Measurements from ENCODE around the gene NMNAT3.

Gene NMNAT3

DNA sequence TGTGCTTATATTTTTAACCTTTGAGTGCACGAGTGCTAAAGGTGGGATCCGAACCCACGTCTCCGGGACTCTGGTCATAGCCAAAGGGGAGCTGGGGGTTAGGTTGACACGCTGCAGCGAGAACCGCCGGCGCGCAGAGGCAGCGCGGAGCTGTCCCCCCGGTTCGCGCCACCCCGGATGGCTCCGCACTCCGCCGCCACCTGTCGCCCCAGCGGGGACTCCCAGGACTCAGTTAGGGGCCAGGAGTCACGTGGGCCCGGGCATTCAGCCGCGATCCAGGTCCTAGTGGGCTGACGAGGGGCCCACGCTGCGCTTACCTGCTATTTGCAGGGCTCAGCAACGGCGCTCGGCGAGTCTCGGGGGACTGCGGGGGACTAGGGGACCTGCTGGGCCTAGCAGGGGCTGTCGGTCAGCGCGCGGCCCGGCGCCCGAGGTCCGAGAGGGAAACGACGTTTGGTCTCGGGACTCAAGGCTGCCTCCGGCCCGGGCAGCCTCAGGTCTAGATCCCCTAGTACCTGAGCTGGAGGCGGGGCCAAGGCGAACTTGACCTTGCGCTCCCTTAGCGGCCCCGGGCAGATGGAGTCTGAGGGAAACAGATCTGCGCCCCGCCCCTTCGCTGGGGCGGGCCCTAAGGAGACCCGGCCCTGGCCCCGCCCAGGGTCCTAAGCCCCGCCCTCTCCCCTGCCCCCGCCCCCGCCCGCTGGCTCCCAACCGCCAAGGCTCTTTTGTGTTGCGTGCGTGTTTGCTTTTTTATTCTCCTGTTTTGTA, at the start of gene NMNAT3:
TSS of gene NMNAT3 (minus strand) at position 585 of the 768 bp plus-strand sequence. CDS start 50,248 bp downstream, outside the sequence.
- peak within 1 kb of the TSS; percentile 61 for H3K4me3 ChIP-seq (ENCODE audit: low read length)
- H3K9me3 ChIP-seq (ENCODE audit: control insufficient read depth, low read depth, low read length): no peaks in the 10 kb centered on the region
- peaks cover 20% of the 10 kb centered on the region for H3K4me1 ChIP-seq (ENCODE audit: control insufficient read depth, low read depth, low read length)
- H3K27me3 ChIP-seq (ENCODE audit: control insufficient read depth, insufficient read depth, low read length): peaks cover 28% of the 10 kb centered on the region
- H3K27ac ChIP-seq (ENCODE audit: low read length): no peak within 1 kb of the TSS
- H3K9ac ChIP-seq (ENCODE audit: low read length): no peak within 1 kb of the TSS
- no peaks in the 10 kb centered on the region for H3K36me3 ChIP-seq (ENCODE audit: control insufficient read depth, low read depth, low read length)

DNA sequence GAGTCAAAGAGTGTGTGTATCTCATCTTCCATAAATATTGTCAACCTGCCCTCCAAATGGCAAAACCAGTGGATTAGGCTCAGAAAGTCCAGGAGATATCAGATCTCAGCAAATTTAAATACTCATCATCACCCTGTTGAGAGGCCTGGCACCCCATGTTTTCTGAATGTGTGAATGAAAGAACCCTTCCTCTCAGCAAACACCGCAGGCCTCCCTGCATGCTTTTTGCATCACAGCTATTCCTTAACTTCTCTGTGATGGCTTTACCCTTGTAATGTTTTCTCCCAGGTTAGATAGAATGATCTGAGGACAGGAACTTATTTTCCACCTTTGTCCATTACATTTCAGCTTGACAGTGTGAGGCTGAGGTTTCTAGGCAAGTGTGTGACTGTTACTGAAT, 43.6 kb upstream of the NMNAT3 start:
- no peak overlapping the region for H3K9ac ChIP-seq (ENCODE audit: low read length)
- H3K9me3 ChIP-seq (ENCODE audit: control insufficient read depth, low read depth, low read length): no peaks in the 10 kb centered on the region
- no peak overlapping the region for H3K27ac ChIP-seq (ENCODE audit: low read length)
- H3K27me3 ChIP-seq (ENCODE audit: control insufficient read depth, insufficient read depth, low read length): no peaks in the 10 kb centered on the region
- H3K36me3 ChIP-seq (ENCODE audit: control insufficient read depth, low read depth, low read length): no peaks in the 10 kb centered on the region
- peaks cover 18% of the 10 kb centered on the region for H3K4me1 ChIP-seq (ENCODE audit: control insufficient read depth, low read depth, low read length)
- H3K4me3 ChIP-seq (ENCODE audit: low read length): no peak overlapping the region

- Histone ChIP-seq H3K27me3 (ENCODE audit: control insufficient read depth, insufficient read depth, low read length) (no peaks in the 10 kb centered on the region), H3K36me3 (ENCODE audit: control insufficient read depth, low read depth, low read length) (no peaks in the 10 kb centered on the region), H3K27ac (ENCODE audit: low read length) (no peak overlapping the region), H3K9me3 (ENCODE audit: control insufficient read depth, low read depth, low read length) (no peaks in the 10 kb centered on the region), H3K9ac (ENCODE audit: low read length) (no peak overlapping the region), H3K4me1 (ENCODE audit: control insufficient read depth, low read depth, low read length) (peaks cover 18% of the 10 kb centered on the region), H3K4me3 (ENCODE audit: low read length) (no peak overlapping the region)
Measured at GRCh38 chr3:139718415-139718814, 40.6 kb upstream of the NMNAT3 start.

DNA sequence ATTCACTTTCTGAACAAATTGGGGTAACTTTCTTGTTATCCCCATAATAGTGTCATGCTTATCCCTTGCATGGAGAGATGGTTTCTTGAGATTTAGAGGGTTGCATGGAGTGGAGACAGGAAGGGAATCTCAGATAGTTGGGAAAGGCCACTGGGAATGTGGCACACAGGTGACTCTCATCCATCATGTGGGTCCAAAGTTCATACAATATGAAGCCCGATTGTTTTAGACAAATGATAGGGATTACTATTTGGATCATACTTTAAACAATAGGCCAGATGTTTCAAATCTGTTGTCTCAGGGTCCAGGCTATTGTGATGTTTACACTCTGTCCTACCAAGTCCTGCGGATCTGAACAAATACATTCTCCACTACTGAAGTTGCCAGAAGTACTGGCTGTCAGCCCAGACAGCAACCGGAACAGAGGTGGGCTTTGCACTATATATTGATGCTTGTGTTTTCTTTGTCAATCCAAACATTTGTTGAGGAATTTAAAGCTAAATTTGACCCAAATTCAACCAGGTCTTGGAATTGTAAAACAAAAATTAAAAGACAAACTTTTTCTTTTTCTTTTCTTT, 39.2 kb upstream of the NMNAT3 start:
- no peak overlapping the region for H3K9ac ChIP-seq (ENCODE audit: low read length)
- H3K4me1 ChIP-seq (ENCODE audit: control insufficient read depth, low read depth, low read length): peaks cover 16% of the 10 kb centered on the region
- H3K27ac ChIP-seq (ENCODE audit: low read length): no peak overlapping the region
- H3K36me3 ChIP-seq (ENCODE audit: control insufficient read depth, low read depth, low read length): no peaks in the 10 kb centered on the region
- no peak overlapping the region for H3K4me3 ChIP-seq (ENCODE audit: low read length)
- no peaks in the 10 kb centered on the region for H3K9me3 ChIP-seq (ENCODE audit: control insufficient read depth, low read depth, low read length)
- no peaks in the 10 kb centered on the region for H3K27me3 ChIP-seq (ENCODE audit: control insufficient read depth, insufficient read depth, low read length)

GRCh38 chr3:139715743-139716360, 38.1 kb upstream of the NMNAT3 start:
- H3K27ac ChIP-seq (ENCODE audit: low read length): no peak overlapping the region
- H3K4me3 ChIP-seq (ENCODE audit: low read length): no peak overlapping the region
- H3K27me3 ChIP-seq (ENCODE audit: control insufficient read depth, insufficient read depth, low read length): no peaks in the 10 kb centered on the region
- no peaks in the 10 kb centered on the region for H3K36me3 ChIP-seq (ENCODE audit: control insufficient read depth, low read depth, low read length)
- H3K9me3 ChIP-seq (ENCODE audit: control insufficient read depth, low read depth, low read length): no peaks in the 10 kb centered on the region
- no peak overlapping the region for H3K9ac ChIP-seq (ENCODE audit: low read length)
- peaks cover 4% of the 10 kb centered on the region for H3K4me1 ChIP-seq (ENCODE audit: control insufficient read depth, low read depth, low read length)

GRCh38 chr3:139715166-139715565, 37.4 kb upstream of the NMNAT3 start:
- Histone ChIP-seq H3K27ac (ENCODE audit: low read length) (no peak overlapping the region), H3K36me3 (ENCODE audit: control insufficient read depth, low read depth, low read length) (no peaks in the 10 kb centered on the region), H3K9ac (ENCODE audit: low read length) (no peak overlapping the region), H3K9me3 (ENCODE audit: control insufficient read depth, low read depth, low read length) (no peaks in the 10 kb centered on the region), H3K4me1 (ENCODE audit: control insufficient read depth, low read depth, low read length) (no peaks in the 10 kb centered on the region), H3K27me3 (ENCODE audit: control insufficient read depth, insufficient read depth, low read length) (no peaks in the 10 kb centered on the region), H3K4me3 (ENCODE audit: low read length) (no peak overlapping the region)

- Histone ChIP-seq H3K36me3 (ENCODE audit: control insufficient read depth, low read depth, low read length) (no peaks in the 10 kb centered on the region), H3K9me3 (ENCODE audit: control insufficient read depth, low read depth, low read length) (no peaks in the 10 kb centered on the region), H3K9ac (ENCODE audit: low read length) (no peak overlapping the region), H3K4me3 (ENCODE audit: low read length) (no peak overlapping the region), H3K27me3 (ENCODE audit: control insufficient read depth, insufficient read depth, low read length) (no peaks in the 10 kb centered on the region), H3K4me1 (ENCODE audit: control insufficient read depth, low read depth, low read length) (no peaks in the 10 kb centered on the region), H3K27ac (ENCODE audit: low read length) (no peak overlapping the region)
Measured at GRCh38 chr3:139710212-139710611, 32.4 kb upstream of the NMNAT3 start.

DNA sequence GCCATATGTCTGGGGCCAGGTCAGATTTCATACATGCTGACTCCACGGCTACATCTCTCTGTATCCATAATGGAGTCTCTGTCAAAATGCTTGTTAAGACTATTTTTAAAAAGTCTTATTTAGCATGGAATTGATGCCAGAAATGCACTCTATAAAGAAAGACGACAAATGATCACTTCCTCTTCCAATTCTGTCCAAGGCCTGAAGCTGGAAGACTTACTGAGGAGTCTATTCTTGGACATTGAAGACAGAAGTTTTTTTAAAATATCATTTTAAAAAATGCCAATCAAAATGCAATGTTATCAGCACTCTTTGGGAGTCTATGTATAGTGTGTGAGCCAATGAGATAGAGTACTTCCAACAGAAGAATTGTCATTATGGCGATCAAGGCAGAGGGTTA, 27.9 kb upstream of the NMNAT3 start:
- no peaks in the 10 kb centered on the region for H3K27me3 ChIP-seq (ENCODE audit: control insufficient read depth, insufficient read depth, low read length)
- H3K4me1 ChIP-seq (ENCODE audit: control insufficient read depth, low read depth, low read length): no peaks in the 10 kb centered on the region
- H3K36me3 ChIP-seq (ENCODE audit: control insufficient read depth, low read depth, low read length): no peaks in the 10 kb centered on the region
- H3K4me3 ChIP-seq (ENCODE audit: low read length): no peak overlapping the region
- H3K9me3 ChIP-seq (ENCODE audit: control insufficient read depth, low read depth, low read length): no peaks in the 10 kb centered on the region
- no peak overlapping the region for H3K27ac ChIP-seq (ENCODE audit: low read length)
- no peak overlapping the region for H3K9ac ChIP-seq (ENCODE audit: low read length)

DNA sequence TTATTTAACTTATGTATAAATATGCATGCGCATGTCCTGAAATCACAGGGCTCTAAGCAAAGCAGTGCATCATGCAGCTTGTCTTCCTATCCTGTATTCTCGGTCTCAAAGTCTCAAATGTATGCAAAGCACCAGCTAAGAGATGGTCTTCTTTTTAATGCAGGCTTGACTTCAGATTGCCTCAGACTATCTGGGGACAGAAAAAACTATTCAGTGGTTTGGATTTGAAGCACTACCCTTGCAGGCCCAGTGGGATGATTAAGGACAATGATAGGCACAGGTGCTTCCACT, 18.5 kb upstream of the NMNAT3 start:
- no peaks in the 10 kb centered on the region for H3K27me3 ChIP-seq (ENCODE audit: control insufficient read depth, insufficient read depth, low read length)
- H3K9me3 ChIP-seq (ENCODE audit: control insufficient read depth, low read depth, low read length): no peaks in the 10 kb centered on the region
- no peak overlapping the region for H3K27ac ChIP-seq (ENCODE audit: low read length)
- peaks cover 6% of the 10 kb centered on the region for H3K4me1 ChIP-seq (ENCODE audit: control insufficient read depth, low read depth, low read length)
- no peak overlapping the region for H3K4me3 ChIP-seq (ENCODE audit: low read length)
- no peaks in the 10 kb centered on the region for H3K36me3 ChIP-seq (ENCODE audit: control insufficient read depth, low read depth, low read length)
- H3K9ac ChIP-seq (ENCODE audit: low read length): no peak overlapping the region

GRCh38 chr3:139695426-139696313, 17.9 kb upstream of the NMNAT3 start:
- no peaks in the 10 kb centered on the region for H3K36me3 ChIP-seq (ENCODE audit: control insufficient read depth, low read depth, low read length)
- H3K27ac ChIP-seq (ENCODE audit: low read length): no peak overlapping the region
- no peak overlapping the region for H3K4me3 ChIP-seq (ENCODE audit: low read length)
- H3K4me1 ChIP-seq (ENCODE audit: control insufficient read depth, low read depth, low read length): peaks cover 6% of the 10 kb centered on the region
- no peak overlapping the region for H3K9ac ChIP-seq (ENCODE audit: low read length)
- H3K27me3 ChIP-seq (ENCODE audit: control insufficient read depth, insufficient read depth, low read length): no peaks in the 10 kb centered on the region
- H3K9me3 ChIP-seq (ENCODE audit: control insufficient read depth, low read depth, low read length): no peaks in the 10 kb centered on the region

DNA sequence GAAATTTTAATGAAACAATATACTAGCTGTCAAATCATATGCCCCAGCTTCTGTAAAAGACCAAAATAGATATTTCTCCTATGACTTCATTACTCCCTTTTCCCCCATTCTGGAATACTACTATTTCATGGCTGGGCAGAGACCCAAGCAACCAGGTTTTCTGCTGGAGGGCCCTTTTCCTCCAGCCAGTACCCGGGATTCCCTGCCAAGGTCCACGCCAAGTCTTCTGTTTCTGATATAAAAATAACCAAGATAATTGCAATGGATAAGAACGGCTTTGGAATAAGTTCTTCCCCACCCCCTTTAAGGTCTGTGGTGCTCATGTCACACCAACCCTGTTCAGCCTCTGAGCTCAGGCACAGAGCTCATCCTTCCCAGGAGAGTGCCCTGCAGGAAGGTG, 17.2 kb upstream of the NMNAT3 start:
- Histone ChIP-seq H3K9me3 (ENCODE audit: control insufficient read depth, low read depth, low read length) (no peaks in the 10 kb centered on the region), H3K27ac (ENCODE audit: low read length) (no peak overlapping the region)

More for the DNA sequence above, 17.2 kb upstream of the NMNAT3 start:
- H3K4me1 ChIP-seq (ENCODE audit: control insufficient read depth, low read depth, low read length): peaks cover 6% of the 10 kb centered on the region
- no peak overlapping the region for H3K9ac ChIP-seq (ENCODE audit: low read length)
- no peak overlapping the region for H3K4me3 ChIP-seq (ENCODE audit: low read length)
- no peaks in the 10 kb centered on the region for H3K27me3 ChIP-seq (ENCODE audit: control insufficient read depth, insufficient read depth, low read length)
- no peaks in the 10 kb centered on the region for H3K36me3 ChIP-seq (ENCODE audit: control insufficient read depth, low read depth, low read length)
